Osteocyte (in vitro differentiated cells): Measurements from ENCODE around the gene RBM39. TPM values are rescaled to one million over a fixed set of nuclear protein-coding genes. Genes with fewer than 3 reads are reported as not detected.
A peak's percentile ranks its signal among the peaks of the same experiment; 100 is the strongest.
"Not testable (repeated sequence)": the region's sequence is repeated elsewhere in the genome, so short reads cannot be mapped to it uniquely, and the experiment has no call there.

Experiments used
- DNase-seq: peaks from one replicate; pipeline ENCODE4 v3.0.0; 2021; ENCODE audit warnings: mixed read lengths; ENCODE audit not compliant: unreplicated experiment; ENCODE audit errors: extremely low spot score
- H3K27ac Mint-ChIP-seq: one replicate; pipeline ENCODE4 v1.8.0; 2021; ENCODE audit warnings: mild to moderate bottlenecking, mixed read lengths; ENCODE audit not compliant: unreplicated experiment
- H3K27me3 Mint-ChIP-seq: one replicate; pipeline ENCODE4 v1.8.0; 2021; ENCODE audit warnings: mixed read lengths; ENCODE audit not compliant: unreplicated experiment
- H3K36me3 Mint-ChIP-seq: one replicate; pipeline ENCODE4 v1.8.0; 2021; ENCODE audit warnings: mixed read lengths; ENCODE audit not compliant: unreplicated experiment
- H3K4me1 Mint-ChIP-seq: one replicate; pipeline ENCODE4 v1.8.0; 2021; ENCODE audit warnings: mixed read lengths; ENCODE audit not compliant: unreplicated experiment
- H3K4me3 Mint-ChIP-seq: one replicate; pipeline ENCODE4 v1.8.0; 2021; ENCODE audit warnings: mild to moderate bottlenecking, moderate library complexity, mixed read lengths; ENCODE audit not compliant: unreplicated experiment
- H3K9me3 Mint-ChIP-seq: one replicate; pipeline ENCODE4 v1.8.0; 2021; ENCODE audit warnings: mixed read lengths; ENCODE audit not compliant: unreplicated experiment
- long read RNA-seq: library from polyadenylated mRNA; unstranded; transcript quantifications from one replicate; pipeline ENCODE4 v2.0.0, GENCODE V29; 2021
- total RNA-seq: library from RNA; stranded (reverse); gene quantifications from 2 replicates; pipeline ENCODE4 v1.2.1, GENCODE V29; 2021
- TF ChIP-seq, protein P1 (sequence below): fragments of 200-600 bp; sonication (generic); IDR thresholded peaks from 2 replicates; pipeline ENCODE4 v1.5.0; 2021; ENCODE audit warnings: antibody characterized with exemption, mild to moderate bottlenecking, moderate library complexity

The RBM39 gene
- total RNA-seq, result 324 and 329 TPM in 2 replicates
- long read RNA-seq, full-length matches to known transcripts, result 485 of 647 reads
- long read RNA-seq, partial matches to known transcripts, result 86 of 647 reads
- long read RNA-seq, other reads (novel, unspliced or antisense), result 76 of 647 reads

DNA sequence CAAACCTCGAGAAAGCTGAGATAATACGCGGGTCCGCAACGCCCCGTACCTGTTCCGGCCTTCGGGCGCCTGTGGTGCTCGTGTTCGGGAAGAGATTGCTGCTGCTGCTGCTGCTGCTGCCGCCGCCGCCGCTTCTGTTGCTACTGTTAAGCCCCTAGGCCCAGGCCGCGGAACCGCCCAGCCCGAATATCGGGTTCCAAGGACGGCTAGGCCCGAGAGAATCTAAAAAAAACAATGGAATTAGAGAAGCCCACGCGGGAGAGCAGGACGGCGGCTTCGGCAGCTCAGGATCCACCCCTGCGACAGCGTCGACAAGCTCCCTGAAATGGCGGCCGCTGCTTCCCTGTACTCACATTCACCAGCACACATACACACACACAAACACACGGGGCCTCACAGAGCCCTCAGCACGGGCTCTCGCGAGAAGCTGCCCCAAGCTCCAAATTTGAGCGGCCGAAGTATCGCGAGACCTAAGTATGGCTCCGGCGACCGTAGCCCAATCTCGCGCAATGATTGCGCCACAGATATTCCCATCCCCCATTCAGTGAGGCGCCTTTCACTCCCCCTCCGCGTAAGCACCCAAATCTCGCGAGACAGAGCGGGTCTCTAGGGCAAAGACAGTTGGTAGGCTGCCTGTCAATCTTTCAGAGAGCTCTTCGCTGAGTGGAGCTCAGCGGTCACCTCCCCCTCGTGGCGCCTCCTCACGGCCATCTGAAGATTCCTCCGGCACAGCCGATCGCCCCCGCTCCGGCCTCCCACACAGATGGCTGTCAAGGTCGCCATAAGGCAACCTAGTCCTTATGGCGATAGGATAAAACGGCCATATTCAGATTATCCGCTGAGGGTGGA lies at the start of gene RBM39:
RBM39 (minus strand) TSS at position 369 of the 849 bp plus-strand sequence. CDS start 1,386 bp downstream, outside the sequence.
- peak within 1 kb of the TSS; percentile 98 for H3K27ac Mint-ChIP-seq
- TF ChIP-seq, protein P1, sequence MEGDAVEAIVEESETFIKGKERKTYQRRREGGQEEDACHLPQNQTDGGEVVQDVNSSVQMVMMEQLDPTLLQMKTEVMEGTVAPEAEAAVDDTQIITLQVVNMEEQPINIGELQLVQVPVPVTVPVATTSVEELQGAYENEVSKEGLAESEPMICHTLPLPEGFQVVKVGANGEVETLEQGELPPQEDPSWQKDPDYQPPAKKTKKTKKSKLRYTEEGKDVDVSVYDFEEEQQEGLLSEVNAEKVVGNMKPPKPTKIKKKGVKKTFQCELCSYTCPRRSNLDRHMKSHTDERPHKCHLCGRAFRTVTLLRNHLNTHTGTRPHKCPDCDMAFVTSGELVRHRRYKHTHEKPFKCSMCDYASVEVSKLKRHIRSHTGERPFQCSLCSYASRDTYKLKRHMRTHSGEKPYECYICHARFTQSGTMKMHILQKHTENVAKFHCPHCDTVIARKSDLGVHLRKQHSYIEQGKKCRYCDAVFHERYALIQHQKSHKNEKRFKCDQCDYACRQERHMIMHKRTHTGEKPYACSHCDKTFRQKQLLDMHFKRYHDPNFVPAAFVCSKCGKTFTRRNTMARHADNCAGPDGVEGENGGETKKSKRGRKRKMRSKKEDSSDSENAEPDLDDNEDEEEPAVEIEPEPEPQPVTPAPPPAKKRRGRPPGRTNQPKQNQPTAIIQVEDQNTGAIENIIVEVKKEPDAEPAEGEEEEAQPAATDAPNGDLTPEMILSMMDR, result peak; percentile 60
- peaks cover 45% of the 10 kb centered on the region for H3K4me1 Mint-ChIP-seq
- peak; percentile 100 for DNase-seq
- no peaks in the 10 kb centered on the region for H3K27me3 Mint-ChIP-seq
- H3K36me3 Mint-ChIP-seq, result peaks cover 25% of the 10 kb centered on the region
- H3K9me3 Mint-ChIP-seq, result no peaks in the 10 kb centered on the region
- H3K4me3 Mint-ChIP-seq, result peak within 1 kb of the TSS; percentile 100

DNA sequence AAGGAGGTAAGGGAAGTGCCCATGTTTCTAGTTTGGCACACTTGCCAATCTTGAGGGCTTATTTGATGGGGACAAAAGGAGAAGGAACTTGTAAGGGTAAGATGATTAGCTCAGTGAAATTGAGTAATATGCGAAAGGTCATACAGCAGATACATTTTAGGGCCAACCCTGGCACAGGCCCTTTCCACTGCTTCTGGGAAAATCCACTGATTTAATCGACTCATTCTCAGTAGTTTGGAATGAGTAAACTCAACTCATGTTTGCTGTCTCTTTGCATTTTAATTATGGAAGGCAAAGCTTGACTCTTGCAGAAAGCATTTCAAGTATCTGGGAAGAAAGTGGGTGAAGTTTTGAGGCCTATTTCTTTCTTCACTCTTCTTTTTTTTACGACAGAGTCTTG lies 49.8 kb upstream of the RBM39 start:
- peaks cover under 1% of the 10 kb centered on the region for H3K36me3 Mint-ChIP-seq
- H3K4me3 Mint-ChIP-seq, result no peak overlapping the region
- H3K27ac Mint-ChIP-seq, result peak overlapping the region; percentile 20
- no peaks in the 10 kb centered on the region for H3K9me3 Mint-ChIP-seq
- H3K4me1 Mint-ChIP-seq, result peaks cover 4% of the 10 kb centered on the region
- no peaks in the 10 kb centered on the region for H3K27me3 Mint-ChIP-seq
- DNase-seq, result no peak
- TF ChIP-seq, protein P1, result no peak

- Mint-ChIP-seq H3K27me3 (no peaks in the 10 kb centered on the region), H3K4me1 (peaks cover 4% of the 10 kb centered on the region), H3K36me3 (peaks cover 2% of the 10 kb centered on the region), H3K9me3 (no peaks in the 10 kb centered on the region), H3K4me3 (no peak overlapping the region), H3K27ac (no peak overlapping the region)
- TF ChIP-seq, protein P1, result no peak
- no peak for DNase-seq
Measured at GRCh38 chr20:35791097-35791496, 49.0 kb upstream of the RBM39 start.

- peaks cover 3% of the 10 kb centered on the region for H3K36me3 Mint-ChIP-seq
- TF ChIP-seq, protein P1, result no peak
- H3K4me1 Mint-ChIP-seq, result peaks cover 4% of the 10 kb centered on the region
- no peaks in the 10 kb centered on the region for H3K27me3 Mint-ChIP-seq
- no peaks in the 10 kb centered on the region for H3K9me3 Mint-ChIP-seq
- H3K27ac Mint-ChIP-seq, result no peak overlapping the region
- H3K4me3 Mint-ChIP-seq, result no peak overlapping the region
- no peak for DNase-seq
Measured at GRCh38 chr20:35788796-35789195, 46.7 kb upstream of the RBM39 start.

DNA sequence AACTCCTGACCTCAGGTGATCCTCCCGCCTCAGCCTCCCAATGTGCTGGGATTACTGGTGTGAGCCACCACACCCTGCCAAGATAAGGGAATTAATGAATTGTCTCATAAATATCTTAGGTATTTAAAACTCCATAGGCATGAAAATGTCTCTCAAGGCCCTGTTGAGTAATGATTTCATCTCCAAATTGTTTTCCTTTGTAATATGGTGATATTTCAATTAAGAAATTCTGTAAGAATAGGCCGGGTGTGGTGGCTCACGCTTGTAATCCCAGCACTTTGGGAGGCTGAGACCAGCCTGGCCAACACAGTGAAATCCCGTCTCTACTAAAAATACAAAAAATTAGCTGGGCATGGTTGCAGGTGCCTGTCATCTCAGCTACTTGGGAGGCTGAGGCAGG lies 43.5 kb upstream of the RBM39 start:
- not testable (repeated sequence) for H3K4me3 Mint-ChIP-seq, H3K9me3 Mint-ChIP-seq, H3K36me3 Mint-ChIP-seq, H3K27me3 Mint-ChIP-seq, H3K27ac Mint-ChIP-seq, H3K4me1 Mint-ChIP-seq, DNase-seq

- not testable (repeated sequence) for H3K36me3 Mint-ChIP-seq, H3K27me3 Mint-ChIP-seq, DNase-seq, H3K9me3 Mint-ChIP-seq, H3K4me3 Mint-ChIP-seq, H3K4me1 Mint-ChIP-seq, H3K27ac Mint-ChIP-seq
Measured at GRCh38 chr20:35783811-35784210, 41.8 kb upstream of the RBM39 start.
